NOMO-1 treated with dmso at 0.1 percent for 144 hours (cell line): ENCODE data around the gene ARHGAP40.

Experiments used
- DNase-seq: peaks from one replicate; lab custom pipeline; 2025; ENCODE audit not compliant: unreplicated experiment; lab: John Stamatoyannopoulos, UW

ARHGAP40 gene

DNA sequence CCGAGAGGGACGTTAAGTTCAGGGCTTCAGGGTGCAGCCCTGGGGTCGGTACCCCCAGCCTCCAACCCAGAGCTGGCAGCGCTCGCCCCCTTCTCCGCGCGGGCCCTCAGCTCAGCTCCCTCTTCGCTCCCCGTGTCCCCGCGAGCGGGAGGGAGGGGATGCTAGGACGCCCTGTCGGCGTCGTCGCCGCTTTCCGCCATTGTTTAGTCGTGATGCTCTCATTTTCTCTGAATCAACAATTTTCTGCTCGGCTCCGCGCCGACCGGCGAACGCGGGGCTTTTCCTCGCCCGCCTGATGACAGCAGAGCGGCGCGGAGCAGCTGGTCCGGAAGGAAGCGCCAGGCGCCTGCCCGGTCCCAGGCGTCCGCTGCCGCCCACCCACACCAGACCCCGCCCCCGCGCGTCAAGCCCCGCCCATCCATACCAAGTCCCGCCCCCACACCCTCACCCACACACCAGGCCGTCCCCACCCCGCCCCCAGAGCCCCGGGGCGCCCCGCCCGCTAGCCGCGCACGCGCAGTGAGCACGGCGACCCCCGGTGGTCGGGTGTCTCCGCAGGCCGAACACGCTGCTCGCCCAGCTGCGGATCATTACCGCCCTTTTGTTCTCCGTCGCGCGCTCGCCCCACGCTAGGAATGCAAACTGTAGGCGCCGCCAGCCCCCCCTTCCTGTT is 72.6 kb downstream of the ARHGAP40 start:
- DNase-seq = no peak

DNA sequence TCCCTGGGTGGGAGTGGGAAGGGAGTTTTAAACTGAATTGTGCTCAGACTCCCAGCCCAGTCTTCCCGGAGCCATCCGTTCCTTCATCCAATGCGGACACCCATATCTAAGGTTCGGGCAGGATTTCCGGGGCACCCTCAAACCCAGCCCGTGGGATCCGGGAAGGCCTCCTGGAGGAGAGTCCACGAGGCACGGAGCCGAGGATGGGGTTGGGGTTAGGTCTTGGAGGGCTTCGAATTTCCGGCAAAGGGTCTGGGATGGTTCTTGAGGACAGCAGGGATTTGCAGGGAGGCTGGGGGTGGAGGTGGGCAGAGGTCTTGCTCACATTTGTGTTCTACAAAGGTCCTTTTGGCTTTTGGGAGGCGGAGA is 73.1 kb downstream of the ARHGAP40 start:
- DNase-seq = no peak

DNA sequence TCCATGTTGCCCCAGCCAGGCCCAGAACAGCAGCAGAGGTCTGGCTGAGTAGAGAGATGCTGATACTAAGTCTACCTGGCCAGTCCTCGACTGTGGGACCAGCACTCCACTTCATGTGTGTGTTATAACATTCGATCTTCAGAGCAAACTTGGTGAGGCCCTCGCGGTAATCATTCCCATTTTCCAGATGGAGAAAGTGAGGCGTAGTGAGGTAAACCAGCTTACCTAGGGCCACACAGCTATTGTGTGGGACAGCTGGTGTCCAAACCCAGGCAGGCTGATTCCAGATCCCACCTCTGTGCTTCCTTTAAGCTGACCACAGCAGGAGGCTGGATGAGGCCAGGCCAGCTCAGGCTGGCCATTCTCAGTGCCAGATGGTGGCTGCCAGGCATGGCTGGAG is 75.0 kb downstream of the ARHGAP40 start:
- no peak for DNase-seq

DNA sequence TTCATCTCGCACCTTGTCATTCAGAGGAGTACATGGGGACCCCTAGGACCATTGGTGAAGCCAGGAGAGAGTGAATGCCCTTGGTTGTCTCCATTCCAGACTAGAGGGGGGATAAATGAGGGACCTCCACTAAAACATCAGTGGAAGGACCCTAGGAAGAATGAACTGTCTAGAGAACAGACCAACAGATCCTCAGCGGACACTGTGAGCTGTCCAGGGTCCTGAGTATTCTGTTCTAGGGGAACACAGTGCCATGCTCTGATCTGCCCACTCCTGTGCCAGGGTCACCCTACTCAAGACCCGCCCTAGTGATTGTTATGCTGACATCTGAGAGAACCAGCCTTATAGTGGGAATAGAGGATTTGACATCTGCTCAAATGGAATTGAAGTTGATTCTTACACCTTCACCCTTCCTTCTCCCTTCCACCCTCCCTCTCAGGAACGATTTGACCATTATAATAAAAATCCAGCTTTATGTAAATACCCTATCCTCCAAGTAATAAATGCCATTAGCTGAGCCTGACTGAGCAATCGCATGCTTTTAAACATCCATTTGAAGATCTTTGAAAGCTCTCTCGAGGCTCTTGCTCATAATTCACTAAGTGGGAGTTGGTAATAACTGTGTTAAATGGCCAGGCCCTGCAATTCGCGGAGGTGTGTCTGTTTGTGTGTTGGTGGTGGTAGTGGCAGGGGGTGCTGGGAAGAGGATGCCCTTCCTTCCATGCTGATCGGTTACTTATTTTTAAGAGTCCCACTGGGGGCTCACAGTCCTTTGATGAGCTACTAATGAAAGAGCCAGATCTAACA is 79.1 kb downstream of the ARHGAP40 start:
- DNase-seq = no peak

DNA sequence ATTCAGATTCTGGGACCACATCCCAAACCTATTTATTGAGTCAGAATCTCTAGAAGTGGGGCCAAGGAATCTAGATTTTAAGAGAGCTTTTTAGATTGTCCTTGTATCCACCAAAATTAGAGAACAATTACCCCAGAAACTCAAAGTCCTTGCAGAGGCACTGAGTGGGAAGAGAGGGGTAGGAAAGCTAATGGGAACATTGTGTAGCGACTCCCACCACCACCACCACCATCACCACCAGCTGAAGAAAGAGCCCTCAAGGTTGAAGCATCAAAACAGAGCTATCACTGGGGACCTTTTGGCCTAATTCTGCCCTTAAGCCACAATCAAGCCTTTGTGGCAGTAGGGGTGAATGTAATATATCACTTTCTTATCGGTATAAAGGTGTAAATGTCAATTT is 83.7 kb downstream of the ARHGAP40 start:
- DNase-seq = no peak

DNA sequence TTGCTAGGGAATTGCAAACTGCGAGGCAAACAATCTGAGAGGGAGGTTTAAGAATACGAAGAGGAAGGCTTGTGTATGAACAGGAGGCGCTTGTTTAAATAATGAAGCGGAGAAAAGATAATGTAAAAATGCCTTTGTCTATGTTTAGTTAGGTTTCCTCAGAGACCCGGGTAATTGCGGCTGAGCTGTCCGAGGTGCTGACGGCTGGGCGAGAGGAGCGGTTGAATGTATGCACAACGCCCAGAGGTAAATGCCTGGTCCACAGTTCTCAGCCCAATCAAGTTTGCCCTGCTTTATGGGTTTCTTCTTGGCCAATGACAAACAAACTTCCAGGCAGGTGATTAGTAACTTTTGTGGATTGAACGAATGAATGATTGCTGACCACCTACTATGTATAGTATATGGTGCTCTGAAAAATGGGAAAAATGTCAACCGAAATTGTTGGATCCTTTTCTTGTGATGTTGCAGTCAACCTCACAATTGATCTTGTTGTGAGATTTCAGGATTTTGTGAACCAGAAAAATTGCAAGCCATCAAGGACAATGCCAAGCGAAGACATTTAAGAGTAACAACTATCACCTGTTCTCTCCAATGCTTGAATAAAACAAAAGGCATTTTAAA is 84.4 kb downstream of the ARHGAP40 start:
- peak; percentile 22 for DNase-seq

DNA sequence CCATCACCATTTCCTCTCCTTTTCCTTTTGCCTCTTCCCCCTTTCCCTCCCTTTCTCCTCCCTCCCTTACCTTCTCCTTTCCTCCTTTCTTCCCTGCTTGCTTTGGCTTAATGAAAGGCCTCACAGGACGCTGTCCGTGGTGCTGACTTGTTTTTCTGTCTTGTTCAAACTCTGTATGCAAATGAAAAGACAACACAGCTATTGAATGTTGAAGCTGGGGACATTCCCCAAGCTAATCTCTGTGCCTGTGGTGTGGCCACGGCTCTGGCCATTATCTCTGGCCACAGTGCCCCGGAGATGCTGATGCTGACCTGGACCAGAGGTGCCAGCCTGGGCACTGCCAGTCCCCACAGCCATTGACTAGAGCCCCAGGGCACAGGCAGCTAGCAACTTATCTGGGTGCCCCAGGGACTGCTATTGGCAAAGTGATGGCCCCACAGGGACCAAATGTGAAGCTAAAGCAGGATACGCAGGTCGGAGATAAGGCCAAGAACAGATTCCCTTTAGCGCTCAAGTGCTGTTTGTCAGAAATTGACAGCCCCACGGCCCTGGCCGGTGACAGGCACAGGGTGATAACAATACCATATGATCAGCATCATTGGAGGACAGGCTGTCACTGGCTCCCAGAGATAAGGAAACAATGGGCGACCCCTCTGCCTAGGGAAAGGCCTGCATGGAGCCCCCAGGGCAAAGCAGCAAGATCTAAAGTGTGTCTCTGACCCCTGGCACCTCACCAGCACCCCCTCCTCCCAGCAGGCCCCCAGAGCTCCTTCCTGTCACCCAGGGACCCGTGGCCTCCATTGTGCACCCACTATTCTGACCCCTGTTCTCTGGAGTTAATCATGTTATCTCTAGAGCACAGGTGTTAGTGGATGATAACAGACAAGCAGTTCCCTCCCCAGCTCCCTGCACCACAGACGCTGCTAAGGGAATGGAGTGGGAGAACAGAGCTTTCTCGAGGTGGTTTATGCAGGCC is 91.1 kb downstream of the ARHGAP40 start:
- no peak for DNase-seq

DNA sequence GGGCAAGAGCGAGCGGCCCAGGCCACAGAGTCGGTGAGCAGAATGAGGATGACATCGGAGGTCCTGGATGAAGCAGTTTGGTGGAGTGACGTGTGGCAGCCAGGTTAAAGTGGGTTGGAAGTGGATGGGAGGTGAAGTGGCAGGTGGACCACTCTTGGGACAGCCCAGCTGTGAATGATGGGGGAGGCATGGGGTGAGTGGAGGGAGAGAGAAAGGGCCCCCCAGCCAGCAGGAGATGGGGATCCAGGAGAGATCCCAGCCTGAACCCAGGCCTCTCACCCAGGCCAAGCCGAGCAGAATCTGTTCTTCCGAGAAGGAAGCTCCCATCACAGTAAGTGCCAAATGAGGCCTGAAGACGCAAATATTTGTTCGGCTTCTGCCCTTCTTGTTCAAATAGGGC is 95.7 kb downstream of the ARHGAP40 start:
- DNase-seq = no peak

DNA sequence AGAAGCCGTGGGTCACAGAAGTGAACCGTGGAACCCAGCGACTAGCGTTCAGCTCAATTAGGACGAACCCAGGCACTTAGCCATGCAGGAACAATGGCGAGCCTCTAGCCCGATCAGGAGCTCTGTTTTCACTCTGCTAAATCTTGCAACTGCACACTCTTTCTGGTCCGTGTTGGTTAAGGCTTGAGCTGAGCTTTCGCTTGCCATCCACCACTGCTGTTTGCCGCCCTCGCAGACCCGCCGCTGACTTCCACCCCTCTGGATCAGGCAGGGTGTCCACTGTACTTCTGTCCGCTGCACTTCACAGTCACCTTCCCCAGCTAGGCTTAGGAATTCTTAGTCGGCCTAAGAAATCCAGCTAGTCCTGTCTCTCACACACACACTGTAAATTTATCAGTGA is 96.9 kb downstream of the ARHGAP40 start:
- DNase-seq = no peak

DNA sequence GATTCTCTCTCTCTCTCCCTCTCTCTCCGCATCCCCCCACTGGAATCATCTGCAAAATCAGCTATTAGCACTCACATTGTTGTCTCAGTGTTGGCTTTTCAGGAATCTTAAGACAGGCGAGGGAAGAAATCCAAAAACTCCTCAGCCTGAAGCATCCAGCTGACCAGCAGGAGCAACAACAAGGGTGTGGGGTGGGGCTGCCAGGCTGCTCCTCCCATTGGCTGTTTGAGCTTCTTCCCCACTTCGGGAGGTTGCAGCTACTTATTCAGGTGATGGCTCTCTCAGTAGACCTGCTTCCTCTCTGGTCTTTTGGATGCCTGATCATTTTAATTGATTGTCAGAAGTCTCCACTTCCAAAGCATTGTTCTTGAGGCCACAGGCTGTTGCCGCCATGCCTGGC is 98.5 kb downstream of the ARHGAP40 start:
- no peak for DNase-seq
